C4-2B (cell line): ENCODE results near the gene VSTM2A.

Experiments used
- ZFX ChIP-seq: fragments of 450-650 bp; IDR thresholded peaks from 2 replicates; pipeline ENCODE4 v1.6.1; 2017
- TF ChIP-seq, protein P1 (sequence below): fragments of 450-650 bp; conservative IDR thresholded peaks from 2 replicates; pipeline ENCODE4 v1.5.1; 2017; ENCODE audit warnings: mild to moderate bottlenecking

DNA sequence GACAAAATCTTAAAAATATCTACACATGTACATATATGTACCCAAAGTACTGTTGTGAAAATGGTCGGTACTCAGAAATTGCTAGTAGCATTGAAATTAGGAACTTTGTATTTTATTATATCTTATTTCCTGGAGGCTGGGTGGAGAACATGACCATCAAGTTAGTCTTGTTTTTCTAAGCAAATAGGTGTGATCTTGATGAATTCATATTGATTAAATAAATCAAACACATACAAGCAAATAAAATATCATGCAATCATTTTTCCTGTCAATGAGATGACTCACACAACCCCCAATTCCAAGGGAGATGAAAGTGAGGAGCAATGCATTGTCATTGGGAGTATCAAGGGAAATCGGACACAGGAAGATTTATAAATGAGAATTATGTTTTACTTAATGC, 18.0 kb downstream of the VSTM2A start:
- TF ChIP-seq, protein P1, sequence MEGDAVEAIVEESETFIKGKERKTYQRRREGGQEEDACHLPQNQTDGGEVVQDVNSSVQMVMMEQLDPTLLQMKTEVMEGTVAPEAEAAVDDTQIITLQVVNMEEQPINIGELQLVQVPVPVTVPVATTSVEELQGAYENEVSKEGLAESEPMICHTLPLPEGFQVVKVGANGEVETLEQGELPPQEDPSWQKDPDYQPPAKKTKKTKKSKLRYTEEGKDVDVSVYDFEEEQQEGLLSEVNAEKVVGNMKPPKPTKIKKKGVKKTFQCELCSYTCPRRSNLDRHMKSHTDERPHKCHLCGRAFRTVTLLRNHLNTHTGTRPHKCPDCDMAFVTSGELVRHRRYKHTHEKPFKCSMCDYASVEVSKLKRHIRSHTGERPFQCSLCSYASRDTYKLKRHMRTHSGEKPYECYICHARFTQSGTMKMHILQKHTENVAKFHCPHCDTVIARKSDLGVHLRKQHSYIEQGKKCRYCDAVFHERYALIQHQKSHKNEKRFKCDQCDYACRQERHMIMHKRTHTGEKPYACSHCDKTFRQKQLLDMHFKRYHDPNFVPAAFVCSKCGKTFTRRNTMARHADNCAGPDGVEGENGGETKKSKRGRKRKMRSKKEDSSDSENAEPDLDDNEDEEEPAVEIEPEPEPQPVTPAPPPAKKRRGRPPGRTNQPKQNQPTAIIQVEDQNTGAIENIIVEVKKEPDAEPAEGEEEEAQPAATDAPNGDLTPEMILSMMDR, result no peak
- TF ChIP-seq ZFX, result no peak
